Rectal smooth muscle tissue (tissue), 1 donor: ENCODE data around the gene B4GALNT2.

Experiments
- H3K27ac ChIP-seq: one replicate; pipeline ENCODE4 v1.7.0; 2013; ENCODE audit warnings: low read depth, low read length, inconsistent platforms
- H3K27me3 ChIP-seq: one replicate; pipeline ENCODE4 v1.7.0; 2013; ENCODE audit warnings: low read length; ENCODE audit not compliant: control insufficient read depth, insufficient read depth
- H3K36me3 ChIP-seq: one replicate; pipeline ENCODE4 v1.7.0; 2013; ENCODE audit warnings: low read length; ENCODE audit not compliant: control insufficient read depth, insufficient read depth
- H3K4me1 ChIP-seq: one replicate; pipeline ENCODE4 v1.7.0; 2013; ENCODE audit warnings: low read length; ENCODE audit not compliant: control insufficient read depth, insufficient read depth
- H3K4me3 ChIP-seq: one replicate; pipeline ENCODE4 v1.7.0; 2013; ENCODE audit warnings: low read length
- H3K9ac ChIP-seq: one replicate; pipeline ENCODE4 v1.7.0; 2013; ENCODE audit warnings: low read length

B4GALNT2 gene

GRCh38 chr17:49203796-49204195, 71.2 kb downstream of the B4GALNT2 start:
- H3K9ac ChIP-seq: no peak overlapping the region
- no peak overlapping the region for H3K27ac ChIP-seq

GRCh38 chr17:49204516-49204915, 71.9 kb downstream of the B4GALNT2 start:
- Histone ChIP-seq H3K9ac (no peak overlapping the region), H3K27ac (no peak overlapping the region), H3K4me3 (no peak overlapping the region), H3K36me3 (no peaks in the 10 kb centered on the region), H3K4me1 (no peaks in the 10 kb centered on the region), H3K27me3 (no peaks in the 10 kb centered on the region)

More at GRCh38 chr17:49203796-49204195, 71.2 kb downstream of the B4GALNT2 start:
- no peaks in the 10 kb centered on the region for H3K36me3 ChIP-seq
- no peaks in the 10 kb centered on the region for H3K27me3 ChIP-seq
- no peaks in the 10 kb centered on the region for H3K4me1 ChIP-seq
- no peak overlapping the region for H3K4me3 ChIP-seq

GRCh38 chr17:49209061-49209571, 76.5 kb downstream of the B4GALNT2 start:
- Histone ChIP-seq H3K4me1 (no peaks in the 10 kb centered on the region), H3K36me3 (no peaks in the 10 kb centered on the region), H3K9ac (no peak overlapping the region), H3K27ac (no peak overlapping the region), H3K27me3 (no peaks in the 10 kb centered on the region), H3K4me3 (peak overlapping the region; percentile 4)

GRCh38 chr17:49210158-49211029, 77.8 kb downstream of the B4GALNT2 start, which contains the start of the genes ABI3 and GNGT2:
Gene ABI3, plus strand, starts transcription at chr17:49210707. Its CDS starts 18 bp downstream, at chr17:49210725.
Gene GNGT2, minus strand, starts transcription at chr17:49210574. Its CDS starts 3,152 bp downstream, at chr17:49207422.
- Histone ChIP-seq H3K4me3 (peak within 1 kb of the TSS; percentile 53), H3K27me3 (no peaks in the 10 kb centered on the region), H3K9ac (peak within 1 kb of the TSS; percentile 24), H3K4me1 (no peaks in the 10 kb centered on the region), H3K27ac (peak within 1 kb of the TSS; percentile 30), H3K36me3 (no peaks in the 10 kb centered on the region)

- no peak overlapping the region for H3K9ac ChIP-seq
- H3K27me3 ChIP-seq: no peaks in the 10 kb centered on the region
- H3K27ac ChIP-seq: no peak overlapping the region
- H3K36me3 ChIP-seq: no peaks in the 10 kb centered on the region
- no peak overlapping the region for H3K4me3 ChIP-seq
- H3K4me1 ChIP-seq: no peaks in the 10 kb centered on the region
These were observed 80.8 kb downstream of the B4GALNT2 start for GRCh38 chr17:49213399-49213798.

- H3K9ac ChIP-seq: no peak overlapping the region
- H3K27me3 ChIP-seq: no peaks in the 10 kb centered on the region
- H3K4me3 ChIP-seq: no peak overlapping the region
- H3K36me3 ChIP-seq: no peaks in the 10 kb centered on the region
- H3K27ac ChIP-seq: no peak overlapping the region
- no peaks in the 10 kb centered on the region for H3K4me1 ChIP-seq
These were observed 81.3 kb downstream of the B4GALNT2 start for GRCh38 chr17:49213847-49214246.

- Histone ChIP-seq H3K4me1 (no peaks in the 10 kb centered on the region), H3K4me3 (no peak overlapping the region), H3K27ac (no peak overlapping the region), H3K9ac (no peak overlapping the region), H3K27me3 (no peaks in the 10 kb centered on the region), H3K36me3 (no peaks in the 10 kb centered on the region)
These were observed 82.2 kb downstream of the B4GALNT2 start for GRCh38 chr17:49214676-49215360.

- no peaks in the 10 kb centered on the region for H3K27me3 ChIP-seq
- H3K27ac ChIP-seq: no peak overlapping the region
- H3K4me1 ChIP-seq: no peaks in the 10 kb centered on the region
- H3K4me3 ChIP-seq: no peak overlapping the region
- H3K36me3 ChIP-seq: no peaks in the 10 kb centered on the region
- H3K9ac ChIP-seq: no peak overlapping the region
These were observed 83.9 kb downstream of the B4GALNT2 start for GRCh38 chr17:49216482-49216881.

GRCh38 chr17:49216953-49217650, 84.5 kb downstream of the B4GALNT2 start:
- no peaks in the 10 kb centered on the region for H3K4me1 ChIP-seq

GRCh38 chr17:49217651-49218413, 85.3 kb downstream of the B4GALNT2 start:
- Histone ChIP-seq H3K4me1 (no peaks in the 10 kb centered on the region), H3K4me3 (no peak overlapping the region), H3K36me3 (no peaks in the 10 kb centered on the region), H3K27me3 (peaks cover 1% of the 10 kb centered on the region), H3K27ac (no peak overlapping the region), H3K9ac (no peak overlapping the region)

More at GRCh38 chr17:49216953-49217650, 84.5 kb downstream of the B4GALNT2 start:
- H3K27ac ChIP-seq: no peak overlapping the region
- H3K27me3 ChIP-seq: no peaks in the 10 kb centered on the region
- H3K9ac ChIP-seq: no peak overlapping the region
- H3K4me3 ChIP-seq: no peak overlapping the region
- no peaks in the 10 kb centered on the region for H3K36me3 ChIP-seq

GRCh38 chr17:49218941-49219913, 86.7 kb downstream of the B4GALNT2 start:
- Histone ChIP-seq H3K27me3 (peaks cover 11% of the 10 kb centered on the region), H3K36me3 (no peaks in the 10 kb centered on the region), H3K9ac (no peak overlapping the region), H3K27ac (no peak overlapping the region), H3K4me3 (peak overlapping the region; percentile 8), H3K4me1 (peaks cover 4% of the 10 kb centered on the region)
